K562 (cell line): ENCODE data around the gene DNMT3L. TPM values are rescaled to one million over a fixed set of nuclear protein-coding genes. Genes with fewer than 3 reads are reported as not detected.

ENCODE experiments used
- BACH1 ChIP-seq: fragments of 200-800 bp; sonication (Bioruptor generic); IDR thresholded peaks from 2 replicates; pipeline ENCODE4 v1.6.1; 2016; ENCODE audit warnings: missing genetic modification characterization, missing compliant biosample characterization
- CTCF ChIP-seq, 3 experiments: IDR thresholded peaks in 2 of 3; conservative IDR thresholded peaks in 1 of 3; 2 replicates each; pipeline ENCODE4 v1.5.1; 2011 to 2012; ENCODE audit warnings: low read length in 3 of 3, mild to moderate bottlenecking in 3 of 3, control low read depth in 2 of 3, improper control_type of control experiment in 1 of 3, inconsistent platforms in 1 of 3, low read depth in 1 of 3, mixed read lengths in 1 of 3, moderate library complexity in 1 of 3; ENCODE audit not compliant: insufficient read depth in 2 of 3
- NEUROD1 ChIP-seq: fragments of 150-350 bp; IDR thresholded peaks from 2 replicates; pipeline ENCODE4 v1.6.1; 2014; ENCODE audit warnings: borderline replicate concordance, low read length, low read depth; ENCODE audit not compliant: partially characterized antibody
- SRF ChIP-seq, 2 experiments: fragments of 250-450, 450-650 bp in 1 of 2; sonication (Bioruptor Pico) in 1 of 2; sonication (generic) in 1 of 2; formaldehyde crosslinking; IDR thresholded peaks; 2 replicates each; pipeline versions ENCODE4 v1.5.0 to v1.5.1; 2020 to 2022; ENCODE audit warnings: mild to moderate bottlenecking in 1 of 2, missing genetic modification reagents in 1 of 2
- TCF15 ChIP-seq: fragments of 250-450 bp; sonication (Bioruptor Pico); IDR thresholded peaks from 2 replicates; pipeline ENCODE4 v1.8.0; 2022; ENCODE audit warnings: moderate library complexity, mild to moderate bottlenecking, inconsistent platforms
- VEZF1 ChIP-seq: fragments of 200-800 bp; sonication (Bioruptor generic); IDR thresholded peaks from 2 replicates; pipeline ENCODE4 v1.6.1; 2017; ENCODE audit warnings: missing genetic modification characterization, missing compliant biosample characterization
- ZBTB43 ChIP-seq: sonication (generic); formaldehyde crosslinking; IDR thresholded peaks from 2 replicates; pipeline ENCODE4 v1.8.0; 2023; ENCODE audit warnings: mild to moderate bottlenecking, missing genetic modification reagents
- ZNF143 ChIP-seq: sonication (generic); formaldehyde crosslinking; IDR thresholded peaks from 2 replicates; pipeline ENCODE4 v1.9.0; 2022; ENCODE audit warnings: mild to moderate bottlenecking, missing genetic modification reagents
- ZNF76 ChIP-seq: fragments of 250-450 bp; sonication (Bioruptor Pico); IDR thresholded peaks from 2 replicates; pipeline ENCODE4 v1.4.0; 2020; ENCODE audit warnings: mild to moderate bottlenecking, moderate library complexity, borderline replicate concordance
- polyA plus RNA-seq, 8 experiments: library from polyadenylated mRNA; depleted of rRNA in 4 of 8; stranded (reverse) in 5 of 8; unstranded in 3 of 8; fragments of >200 nt; fragmentation: Nextera tagmentation in 2 of 8; fragmentation: Illumina TruSeq in 1 of 8; extraction: Ambion mirVana in 2 of 8; extraction: Trizol in 1 of 8; gene quantifications; 2 replicates each; pipeline versions ENCODE4 v1.2.1 to v1.2.3, GENCODE V29; 2011 to 2014; ENCODE audit warnings: inconsistent platforms in 1 of 8, missing spikeins in 1 of 8
- total RNA-seq, 7 experiments: library from RNA; depleted of rRNA in 6 of 7; stranded (reverse); fragments of >200 nt in 6 of 7; fragmentation: Illumina TruSeq in 2 of 7; extraction: Trizol in 2 of 7; gene quantifications; 2 replicates each; pipeline versions ENCODE4 v1.2.1 to v1.2.3, GENCODE V29; 2011 to 2021; ENCODE audit warnings: low replicate concordance in 1 of 7
- TF ChIP-seq, protein P1 (sequence below), 2 experiments: fragments of 450-650 bp; IDR thresholded peaks; 2 replicates each; pipeline ENCODE4 v1.6.1; 2018; ENCODE audit warnings: mild to moderate bottlenecking in 2 of 2, low read depth in 1 of 2; ENCODE audit not compliant: partially characterized antibody in 2 of 2
- TF ChIP-seq, protein P2 (sequence below): fragments of 450-650 bp; formaldehyde crosslinking; IDR thresholded peaks from 2 replicates; pipeline ENCODE4 v1.4.0; 2020; ENCODE audit warnings: mild to moderate bottlenecking, moderate library complexity
- TF ChIP-seq, protein P3 (sequence below): fragments of 250-450 bp; sonication (Bioruptor Pico); IDR thresholded peaks from 2 replicates; pipeline ENCODE4 v1.4.0; 2020

Gene DNMT3L
- total and polyA plus RNA-seq, 9 of the 15 experiments (the other 6 are each of a cell fraction or from before 2014, with no cell fraction given) = 0.08 TPM; not detected in 8

GRCh38 chr21:44267655-44268142, 6.0 kb upstream of the DNMT3L start (continued):
- no peak for TF ChIP-seq ZNF76 (CRISPR knock-in tag)
- TF ChIP-seq, protein P1, sequence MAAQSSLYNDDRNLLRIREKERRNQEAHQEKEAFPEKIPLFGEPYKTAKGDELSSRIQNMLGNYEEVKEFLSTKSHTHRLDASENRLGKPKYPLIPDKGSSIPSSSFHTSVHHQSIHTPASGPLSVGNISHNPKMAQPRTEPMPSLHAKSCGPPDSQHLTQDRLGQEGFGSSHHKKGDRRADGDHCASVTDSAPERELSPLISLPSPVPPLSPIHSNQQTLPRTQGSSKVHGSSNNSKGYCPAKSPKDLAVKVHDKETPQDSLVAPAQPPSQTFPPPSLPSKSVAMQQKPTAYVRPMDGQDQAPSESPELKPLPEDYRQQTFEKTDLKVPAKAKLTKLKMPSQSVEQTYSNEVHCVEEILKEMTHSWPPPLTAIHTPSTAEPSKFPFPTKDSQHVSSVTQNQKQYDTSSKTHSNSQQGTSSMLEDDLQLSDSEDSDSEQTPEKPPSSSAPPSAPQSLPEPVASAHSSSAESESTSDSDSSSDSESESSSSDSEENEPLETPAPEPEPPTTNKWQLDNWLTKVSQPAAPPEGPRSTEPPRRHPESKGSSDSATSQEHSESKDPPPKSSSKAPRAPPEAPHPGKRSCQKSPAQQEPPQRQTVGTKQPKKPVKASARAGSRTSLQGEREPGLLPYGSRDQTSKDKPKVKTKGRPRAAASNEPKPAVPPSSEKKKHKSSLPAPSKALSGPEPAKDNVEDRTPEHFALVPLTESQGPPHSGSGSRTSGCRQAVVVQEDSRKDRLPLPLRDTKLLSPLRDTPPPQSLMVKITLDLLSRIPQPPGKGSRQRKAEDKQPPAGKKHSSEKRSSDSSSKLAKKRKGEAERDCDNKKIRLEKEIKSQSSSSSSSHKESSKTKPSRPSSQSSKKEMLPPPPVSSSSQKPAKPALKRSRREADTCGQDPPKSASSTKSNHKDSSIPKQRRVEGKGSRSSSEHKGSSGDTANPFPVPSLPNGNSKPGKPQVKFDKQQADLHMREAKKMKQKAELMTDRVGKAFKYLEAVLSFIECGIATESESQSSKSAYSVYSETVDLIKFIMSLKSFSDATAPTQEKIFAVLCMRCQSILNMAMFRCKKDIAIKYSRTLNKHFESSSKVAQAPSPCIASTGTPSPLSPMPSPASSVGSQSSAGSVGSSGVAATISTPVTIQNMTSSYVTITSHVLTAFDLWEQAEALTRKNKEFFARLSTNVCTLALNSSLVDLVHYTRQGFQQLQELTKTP (IDR thresholded peaks at IDR 0.05; ENCODE audit: low read depth in 1 of 2, partially characterized antibody in 2 of 2) = no peak
- no peak for TF ChIP-seq TCF15 (CRISPR knock-in tag)
- TF ChIP-seq, protein P2, sequence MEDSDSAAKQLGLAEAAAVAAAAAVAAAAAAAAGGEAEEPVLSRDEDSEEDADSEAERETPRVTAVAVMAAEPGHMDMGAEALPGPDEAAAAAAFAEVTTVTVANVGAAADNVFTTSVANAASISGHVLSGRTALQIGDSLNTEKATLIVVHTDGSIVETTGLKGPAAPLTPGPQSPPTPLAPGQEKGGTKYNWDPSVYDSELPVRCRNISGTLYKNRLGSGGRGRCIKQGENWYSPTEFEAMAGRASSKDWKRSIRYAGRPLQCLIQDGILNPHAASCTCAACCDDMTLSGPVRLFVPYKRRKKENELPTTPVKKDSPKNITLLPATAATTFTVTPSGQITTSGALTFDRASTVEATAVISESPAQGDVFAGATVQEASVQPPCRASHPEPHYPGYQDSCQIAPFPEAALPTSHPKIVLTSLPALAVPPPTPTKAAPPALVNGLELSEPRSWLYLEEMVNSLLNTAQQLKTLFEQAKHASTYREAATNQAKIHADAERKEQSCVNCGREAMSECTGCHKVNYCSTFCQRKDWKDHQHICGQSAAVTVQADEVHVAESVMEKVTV (CRISPR knock-in tag) = peak; percentile 99
- TF ChIP-seq, protein P3, sequence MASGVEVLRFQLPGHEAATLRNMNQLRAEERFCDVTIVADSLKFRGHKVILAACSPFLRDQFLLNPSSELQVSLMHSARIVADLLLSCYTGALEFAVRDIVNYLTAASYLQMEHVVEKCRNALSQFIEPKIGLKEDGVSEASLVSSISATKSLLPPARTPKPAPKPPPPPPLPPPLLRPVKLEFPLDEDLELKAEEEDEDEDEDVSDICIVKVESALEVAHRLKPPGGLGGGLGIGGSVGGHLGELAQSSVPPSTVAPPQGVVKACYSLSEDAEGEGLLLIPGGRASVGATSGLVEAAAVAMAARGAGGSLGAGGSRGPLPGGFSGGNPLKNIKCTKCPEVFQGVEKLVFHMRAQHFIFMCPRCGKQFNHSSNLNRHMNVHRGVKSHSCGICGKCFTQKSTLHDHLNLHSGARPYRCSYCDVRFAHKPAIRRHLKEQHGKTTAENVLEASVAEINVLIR (CRISPR knock-in tag) = no peak
- TF ChIP-seq ZNF143 = no peak
- no peak for TF ChIP-seq NEUROD1
- no peak for TF ChIP-seq SRF (CRISPR knock-in tag; IDR thresholded peaks at IDR 0.05)
- TF ChIP-seq CTCF (IDR thresholded peaks at IDR 0.05 in 2 of 3, conservative IDR thresholded peaks at IDR 0.05 in 1 of 3; ENCODE audit: insufficient read depth in 2 of 3, low read depth in 1 of 3, low read length in 3 of 3) = peak; percentile 75 to 86 (median 78); a peak in 5 of 6 replicates
- TF ChIP-seq BACH1 (tag) = no peak
- peak; percentile 56; the same call in 1 of the 2 replicates for TF ChIP-seq VEZF1 (CRISPR knock-in tag)
- TF ChIP-seq ZBTB43 (CRISPR knock-in tag) = no peak
